Endothelial cell of hepatic sinusoid (primary cell): ENCODE data around the gene SUPV3L1.

Source experiments
- in situ Hi-C: cut with HindIII; loops from 2 replicates; pipeline ENCODE4 v1.10.0; 2017; ENCODE audit warnings: low sequenced_read_pairs

SUPV3L1 gene

DNA sequence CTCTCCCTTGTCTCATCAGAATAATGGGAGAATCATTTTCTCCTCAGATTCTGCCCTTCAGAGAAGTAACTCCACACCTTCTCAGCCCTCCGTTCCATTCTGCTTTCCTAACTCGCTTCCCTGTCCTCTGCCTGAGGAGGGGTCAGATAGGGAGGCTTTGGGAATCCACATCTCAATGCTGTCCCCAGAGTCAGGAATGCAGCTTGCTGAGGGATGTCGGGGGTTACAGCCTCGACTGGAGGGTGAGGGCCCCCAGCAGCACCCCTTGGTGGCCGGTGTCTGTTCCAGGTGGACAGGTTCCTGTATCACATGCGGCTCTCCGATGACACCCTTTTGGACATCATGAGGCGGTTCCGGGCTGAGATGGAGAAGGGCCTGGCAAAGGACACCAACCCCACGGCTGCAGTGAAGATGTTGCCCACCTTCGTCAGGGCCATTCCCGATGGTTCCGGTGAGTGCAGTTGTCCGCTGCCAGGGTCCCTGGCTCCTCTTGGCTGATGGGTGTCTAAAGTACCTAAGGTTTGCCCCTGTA, 47.0 kb downstream of the SUPV3L1 start:
- in situ Hi-C loops = loop anchor here (10.0 kb wide), 1 partner anchor 178 kb away; no protein-coding TSS in a partner anchor

DNA sequence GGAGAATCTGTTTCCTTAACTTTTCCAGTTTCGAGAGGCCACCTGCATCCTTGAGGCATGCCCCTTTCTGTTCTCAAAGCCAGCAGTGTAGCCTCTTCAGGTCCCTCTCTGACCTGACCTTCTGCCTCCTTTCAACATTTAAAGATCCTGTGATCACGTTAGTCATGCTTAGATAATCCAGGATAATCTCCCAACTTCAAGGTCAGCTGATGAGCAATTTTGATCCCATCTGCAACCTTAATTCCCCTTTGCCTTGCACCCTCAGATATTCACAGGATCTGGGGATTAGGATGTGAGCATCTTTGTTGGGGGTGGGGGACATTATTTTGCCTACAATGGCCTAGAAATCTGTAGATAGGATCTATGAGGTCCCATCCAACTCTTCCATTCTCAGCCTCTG, 48.1 kb downstream of the SUPV3L1 start:
- in situ Hi-C loops = loop anchor here (10.0 kb wide), 1 partner anchor 177 kb away; no protein-coding TSS in a partner anchor

DNA sequence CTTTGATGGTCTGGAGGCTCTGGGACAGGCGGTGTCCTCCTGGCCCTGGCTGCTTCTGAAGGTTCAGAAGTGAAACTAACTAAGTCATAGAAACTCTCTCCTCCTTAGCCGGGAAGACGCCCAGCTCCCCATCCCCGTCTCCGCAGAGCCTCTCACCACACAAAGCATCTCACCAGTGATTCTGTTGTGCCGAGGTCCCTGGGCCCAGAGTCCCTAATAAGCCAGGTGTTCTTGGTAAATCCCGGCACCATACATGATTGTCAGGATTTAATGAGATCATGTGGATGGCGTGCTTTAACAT, 49.5 kb downstream of the SUPV3L1 start:
- in situ Hi-C loops = loop anchor here (10.0 kb wide), 1 partner anchor 175 kb away; no protein-coding TSS in a partner anchor

DNA sequence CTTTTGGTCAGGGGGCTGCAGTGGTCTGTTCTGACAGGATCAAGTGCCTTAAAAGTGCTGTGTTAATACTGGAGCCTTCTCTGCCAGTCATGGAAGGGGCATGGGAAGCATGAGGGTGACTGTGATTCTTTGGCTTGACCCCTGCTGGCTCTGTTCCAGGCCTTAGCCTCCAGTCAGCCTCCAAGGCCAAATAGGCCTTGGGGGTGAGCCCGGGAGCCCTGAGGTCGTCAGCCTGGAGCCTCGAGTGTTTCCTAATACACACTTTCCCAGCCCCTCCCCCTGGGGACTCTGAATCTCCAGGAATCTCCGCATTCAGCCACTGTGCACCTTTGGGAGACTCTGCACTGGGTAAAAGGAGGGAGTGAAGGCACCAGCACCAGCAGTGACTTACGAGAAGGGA, 50.1 kb downstream of the SUPV3L1 start:
- in situ Hi-C loops = no loop called here

DNA sequence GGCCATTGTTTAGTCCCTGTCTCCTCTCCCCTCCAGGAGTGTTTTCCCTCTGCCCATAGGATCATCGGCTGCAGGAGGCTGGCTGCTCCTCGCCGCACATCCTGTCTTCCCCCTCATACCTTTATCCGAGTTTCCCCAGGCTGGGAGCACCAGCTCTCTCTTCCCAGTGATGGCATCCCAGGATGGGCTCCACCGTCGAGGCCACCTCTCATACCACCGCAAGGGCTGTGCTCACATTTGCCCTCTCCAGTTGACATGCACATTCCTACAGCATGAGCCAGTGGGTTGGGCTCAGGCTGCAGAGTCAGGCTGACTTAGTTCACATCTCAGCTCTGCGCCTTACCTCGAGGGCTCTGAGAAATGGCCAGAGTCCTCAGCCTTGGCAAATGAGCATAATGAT, 52.2 kb downstream of the SUPV3L1 start:
- in situ Hi-C loops = no loop called here

DNA sequence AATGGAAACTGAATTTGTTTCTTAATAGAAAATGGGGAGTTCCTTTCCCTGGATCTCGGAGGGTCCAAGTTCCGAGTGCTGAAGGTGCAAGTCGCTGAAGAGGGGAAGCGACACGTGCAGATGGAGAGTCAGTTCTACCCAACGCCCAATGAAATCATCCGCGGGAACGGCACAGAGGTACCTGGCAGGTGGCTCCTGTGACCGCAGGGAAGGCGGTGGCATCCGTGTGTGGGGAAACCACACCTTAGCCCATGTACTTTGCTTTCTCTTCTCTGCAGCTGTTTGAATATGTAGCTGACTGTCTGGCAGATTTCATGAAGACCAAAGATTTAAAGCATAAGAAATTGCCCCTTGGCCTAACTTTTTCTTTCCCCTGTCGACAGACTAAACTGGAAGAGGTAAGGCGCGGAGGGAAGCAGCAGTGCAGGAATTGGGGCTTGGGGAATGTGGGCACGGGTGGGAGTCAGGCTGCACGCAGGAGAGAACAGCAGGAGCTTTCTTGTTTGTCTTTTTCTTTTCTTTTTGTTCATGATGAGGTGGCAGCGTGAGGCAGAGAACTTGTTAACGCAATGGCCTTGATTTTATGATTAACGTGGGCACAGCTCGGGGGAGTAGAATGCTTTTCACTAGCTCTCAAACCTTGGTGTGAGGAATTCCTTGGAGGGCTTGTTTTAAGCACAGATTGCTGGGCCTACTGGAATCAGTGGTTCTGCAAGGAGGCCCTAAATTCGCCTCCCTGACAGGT, 52.9 kb downstream of the SUPV3L1 start:
- in situ Hi-C loops = no loop called here

DNA sequence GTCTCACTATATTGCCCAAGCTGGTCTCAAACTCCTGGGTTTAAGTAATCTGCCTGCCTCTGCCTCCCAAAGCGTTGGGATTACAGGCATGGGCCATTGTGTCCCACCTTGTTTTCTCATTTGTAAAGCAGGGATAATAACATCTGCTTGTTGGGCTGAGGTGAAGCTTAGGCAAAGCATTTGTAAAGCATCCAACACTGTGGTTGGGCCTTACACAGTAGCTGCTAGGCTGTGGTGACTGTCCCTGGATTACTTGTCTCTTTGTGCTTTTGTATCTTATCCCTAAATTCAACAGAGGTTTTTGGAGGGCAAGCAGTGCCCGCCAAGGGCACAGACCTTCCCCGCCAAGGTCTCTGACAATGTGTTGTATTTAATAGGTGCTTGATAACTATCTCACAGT, 54.4 kb downstream of the SUPV3L1 start:
- in situ Hi-C loops = no loop called here

DNA sequence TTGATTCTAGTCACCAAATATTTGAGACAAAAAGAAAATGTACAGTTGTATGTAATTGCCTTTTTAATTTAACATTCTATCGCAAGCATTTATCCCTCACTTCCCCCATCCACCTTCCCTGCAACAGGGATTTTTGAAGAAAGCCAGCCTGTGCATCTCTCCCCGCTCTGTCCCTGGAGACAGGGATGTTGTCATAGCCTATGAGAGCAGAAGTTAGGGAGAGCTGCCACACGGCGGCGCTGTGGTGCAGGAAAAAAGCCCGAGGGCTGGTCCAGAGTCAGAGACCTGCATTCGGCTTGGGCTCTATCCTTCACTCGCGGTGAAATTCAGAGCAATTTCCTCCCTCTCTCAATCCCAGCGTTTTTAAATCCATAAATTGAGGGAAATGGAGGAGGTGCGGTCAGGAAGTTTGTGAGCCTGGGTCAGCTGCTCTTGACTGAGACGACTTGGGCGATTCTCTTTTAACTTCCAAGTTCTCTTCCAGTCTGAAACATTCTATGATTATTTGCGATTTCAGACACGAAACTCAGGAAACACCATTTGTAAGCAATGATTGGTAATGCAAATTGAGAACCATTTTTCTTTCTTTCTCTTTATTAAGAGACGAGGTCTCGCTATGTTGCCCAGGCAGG, 57.6 kb downstream of the SUPV3L1 start:
- in situ Hi-C loops = no loop called here

DNA sequence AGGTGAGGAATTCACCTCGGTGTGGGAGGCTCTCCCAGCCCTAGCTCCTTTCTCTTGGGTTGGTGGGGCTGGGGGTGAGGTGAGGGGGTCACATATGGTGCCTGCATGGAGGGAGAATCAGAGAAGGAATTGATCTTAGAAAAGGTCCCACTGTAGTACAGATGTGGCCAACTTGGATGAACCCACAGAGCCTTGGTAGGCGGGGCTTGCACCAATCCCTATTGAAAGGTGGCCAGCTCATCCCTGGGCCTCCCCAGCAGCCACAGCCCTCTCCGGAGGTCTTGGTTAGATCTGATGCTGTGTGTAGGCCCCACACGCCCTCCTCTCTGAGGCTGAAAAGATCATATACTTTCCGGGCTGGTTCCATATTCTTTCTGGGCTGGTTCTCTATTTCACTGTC, 59.1 kb downstream of the SUPV3L1 start:
- in situ Hi-C loops = no loop called here

DNA sequence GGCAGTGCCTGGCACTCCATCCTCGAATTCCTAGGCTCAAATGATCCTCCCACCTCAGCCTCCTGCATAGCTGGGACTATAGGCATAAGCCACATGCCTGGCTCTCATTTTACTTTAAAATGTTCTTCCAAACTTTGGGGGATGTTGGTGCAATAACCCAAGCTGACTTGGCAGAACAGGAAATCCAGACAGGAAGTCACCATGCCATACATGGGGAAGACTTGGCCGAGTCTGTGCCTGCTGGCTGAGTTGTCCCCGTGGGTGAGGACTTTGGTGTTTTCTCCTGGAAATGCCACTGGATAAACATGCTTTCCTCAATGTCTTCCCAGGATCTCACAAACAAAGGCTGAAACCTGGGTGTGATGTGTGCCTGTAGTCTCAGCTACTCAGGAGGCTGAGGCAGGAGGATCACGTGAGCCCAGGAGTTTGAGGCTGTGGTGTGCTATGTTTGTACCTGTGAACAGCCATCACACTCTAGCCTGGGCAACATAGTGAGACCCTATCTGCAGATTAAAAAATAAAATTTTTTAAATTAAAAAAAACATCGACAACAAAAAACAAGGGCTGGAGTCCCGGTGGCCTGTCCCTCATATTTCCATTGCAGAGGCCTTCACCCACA, 59.9 kb downstream of the SUPV3L1 start:
- in situ Hi-C loops = no loop called here

DNA sequence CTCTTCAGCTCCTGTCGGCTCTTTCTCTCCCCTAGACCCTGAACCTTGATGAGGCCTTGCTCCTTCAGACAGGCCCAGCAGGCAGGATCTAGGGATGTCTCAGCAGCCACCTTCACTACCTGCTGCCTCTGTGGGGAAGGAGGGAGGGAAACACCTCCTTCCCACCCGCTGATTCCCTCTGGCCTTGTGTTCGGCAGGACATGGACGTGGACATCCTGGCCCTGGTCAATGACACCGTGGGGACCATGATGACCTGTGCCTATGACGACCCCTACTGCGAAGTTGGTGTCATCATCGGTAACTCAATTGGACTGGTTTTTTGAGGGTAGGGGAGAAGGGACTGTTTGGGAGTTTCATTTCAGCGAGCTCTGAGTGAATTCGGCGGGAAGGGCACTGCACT, 60.4 kb downstream of the SUPV3L1 start:
- in situ Hi-C loops = no loop called here

DNA sequence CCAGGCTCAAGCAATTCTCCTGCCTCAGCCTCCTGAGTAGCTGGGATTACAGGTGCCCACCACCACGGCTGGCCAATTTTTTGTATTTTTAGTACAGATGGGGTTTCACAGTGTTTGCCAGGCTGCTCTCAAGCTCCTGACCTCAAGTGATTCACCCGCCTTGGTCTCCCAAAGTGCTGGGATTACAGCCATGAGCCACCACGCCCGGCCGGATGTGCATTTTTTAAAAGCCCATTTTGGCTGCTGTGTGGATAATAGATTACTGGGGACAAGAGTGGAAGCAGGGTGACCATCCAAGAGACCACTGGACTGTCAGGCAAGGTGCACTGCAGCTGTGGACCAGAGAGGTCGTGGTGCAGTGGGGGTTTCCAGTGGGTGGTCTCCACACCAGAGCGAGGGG, 61.5 kb downstream of the SUPV3L1 start:
- in situ Hi-C loops = no loop called here

DNA sequence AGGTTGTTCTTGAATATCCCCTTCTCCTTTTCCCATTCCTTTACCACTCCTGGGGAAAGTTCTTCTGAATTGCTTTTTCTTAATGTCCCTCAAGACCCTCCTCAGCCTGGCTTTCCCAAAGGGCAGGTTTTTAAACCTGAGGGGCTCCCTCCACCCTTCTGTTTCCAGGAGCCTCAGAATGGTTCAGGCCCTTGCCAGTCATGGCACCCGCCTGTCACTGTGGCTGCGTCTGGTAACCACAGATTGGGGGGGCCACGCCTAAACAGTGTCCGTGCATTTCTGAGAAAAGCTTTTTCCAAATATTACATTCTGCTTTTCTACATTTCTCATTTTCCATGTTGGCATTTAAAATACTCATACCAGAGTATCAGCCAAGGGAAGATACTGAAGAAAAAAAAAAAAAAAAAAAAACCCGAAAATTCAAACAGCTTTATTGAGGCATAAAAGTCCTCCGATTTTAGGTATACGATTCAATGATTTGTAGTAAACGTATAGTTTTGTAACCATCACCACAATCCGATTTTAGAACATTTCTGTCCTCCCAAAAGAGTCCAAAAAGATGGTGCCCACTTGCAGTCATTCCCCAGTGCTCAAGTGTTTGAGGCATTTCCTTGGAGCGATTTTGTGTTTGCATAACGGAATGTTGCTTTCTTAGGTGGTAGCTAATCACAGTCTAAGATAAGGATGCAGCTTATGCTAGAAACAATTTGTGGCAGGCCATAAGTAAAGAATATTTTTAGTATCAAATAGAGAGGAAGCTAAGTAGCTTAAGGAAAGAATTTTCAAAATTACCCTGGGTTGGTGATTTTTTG, 62.2 kb downstream of the SUPV3L1 start:
- in situ Hi-C loops = no loop called here

DNA sequence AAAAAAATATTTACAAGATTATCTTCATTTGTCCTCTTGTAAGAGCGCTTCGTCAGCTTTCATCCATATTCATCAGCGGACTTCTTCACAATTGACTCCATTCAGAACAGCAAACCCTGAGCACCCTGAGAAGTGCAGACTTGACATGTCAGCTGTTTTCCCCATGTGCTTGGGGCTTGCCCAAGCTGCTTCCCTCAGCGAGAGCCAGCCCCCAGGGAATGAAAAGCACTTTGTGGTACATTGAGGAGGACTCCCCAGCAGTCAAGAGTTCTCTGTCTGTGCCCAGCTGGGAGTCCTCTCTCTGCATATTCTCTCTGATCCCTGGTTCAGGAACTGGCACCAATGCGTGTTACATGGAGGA, 62.8 kb downstream of the SUPV3L1 start:
- in situ Hi-C loops = no loop called here

DNA sequence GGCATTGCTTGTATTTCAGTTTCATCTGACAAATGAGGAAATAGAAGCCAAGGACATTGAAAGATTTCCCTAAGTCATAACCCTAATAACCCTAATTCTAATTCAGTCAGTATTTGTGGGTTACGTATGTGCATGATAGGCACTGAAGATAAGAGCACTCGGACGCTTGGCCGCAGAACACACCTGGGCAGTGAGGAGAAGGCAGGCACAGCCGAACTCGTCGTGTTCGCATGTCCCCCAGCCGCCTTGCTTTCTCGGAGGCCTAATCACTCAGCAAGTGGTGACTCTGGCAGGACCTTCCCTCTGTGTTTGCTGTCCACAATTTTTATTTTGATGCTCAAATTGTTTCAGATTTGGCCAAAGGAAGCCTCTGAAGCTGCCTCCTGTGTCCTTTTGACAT, 63.8 kb downstream of the SUPV3L1 start:
- in situ Hi-C loops = no loop called here

DNA sequence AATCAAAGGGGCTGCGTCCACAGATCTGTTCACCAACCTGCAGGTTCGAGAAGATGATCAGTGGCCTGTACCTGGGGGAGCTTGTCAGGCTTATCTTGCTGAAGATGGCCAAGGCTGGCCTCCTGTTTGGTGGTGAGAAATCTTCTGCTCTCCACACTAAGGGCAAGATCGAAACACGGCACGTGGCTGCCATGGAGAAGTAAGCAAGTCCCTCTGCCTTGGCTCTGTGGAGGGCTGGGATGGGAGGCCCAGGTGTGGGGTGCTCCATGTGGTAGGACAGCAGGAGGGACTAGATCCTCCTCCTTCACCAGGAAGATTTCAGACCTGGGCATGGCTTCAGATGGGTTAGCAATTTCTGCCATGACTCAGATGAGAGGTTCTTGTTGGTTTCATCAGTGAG, 66.0 kb downstream of the SUPV3L1 start:
- in situ Hi-C loops = loop anchor here (5.0 kb wide), 1 partner anchor 91 kb away; no protein-coding TSS in a partner anchor

DNA sequence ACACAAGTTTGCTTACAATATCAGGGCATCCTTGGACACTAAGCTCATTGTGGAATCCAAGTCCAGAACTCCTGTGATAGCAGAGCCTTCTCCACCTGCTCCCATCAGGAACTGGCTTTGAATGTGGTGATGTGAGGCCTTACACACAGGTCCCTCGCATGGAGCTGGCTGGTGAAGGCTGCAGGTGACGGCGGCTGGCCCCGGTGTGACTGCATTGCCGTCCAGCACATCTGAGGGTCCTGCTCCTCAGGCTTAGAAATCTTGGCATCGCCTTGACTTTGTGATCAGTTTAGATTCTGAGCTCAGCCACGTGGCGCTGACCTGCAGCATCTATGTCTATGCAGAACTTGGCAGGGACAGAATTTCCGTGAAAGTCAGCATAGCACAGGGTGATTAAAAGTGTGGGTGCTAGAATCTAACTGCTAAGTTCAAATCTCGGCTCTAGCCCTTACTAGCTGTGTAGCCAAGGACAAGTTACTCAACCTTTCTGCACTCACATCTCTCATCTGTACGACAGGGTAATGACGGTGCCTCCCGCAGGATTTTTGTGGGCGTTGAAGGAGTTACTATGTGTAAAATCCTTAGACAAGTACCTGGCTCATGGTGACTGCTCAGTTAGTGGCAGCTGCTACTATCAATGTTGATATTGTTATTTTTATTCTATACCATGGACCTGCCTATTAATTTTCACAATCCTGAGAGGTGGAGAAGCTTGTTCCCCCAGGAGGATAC, 66.7 kb downstream of the SUPV3L1 start:
- in situ Hi-C loops = loop anchor here (5.0 kb wide), 1 partner anchor 91 kb away; no protein-coding TSS in a partner anchor

DNA sequence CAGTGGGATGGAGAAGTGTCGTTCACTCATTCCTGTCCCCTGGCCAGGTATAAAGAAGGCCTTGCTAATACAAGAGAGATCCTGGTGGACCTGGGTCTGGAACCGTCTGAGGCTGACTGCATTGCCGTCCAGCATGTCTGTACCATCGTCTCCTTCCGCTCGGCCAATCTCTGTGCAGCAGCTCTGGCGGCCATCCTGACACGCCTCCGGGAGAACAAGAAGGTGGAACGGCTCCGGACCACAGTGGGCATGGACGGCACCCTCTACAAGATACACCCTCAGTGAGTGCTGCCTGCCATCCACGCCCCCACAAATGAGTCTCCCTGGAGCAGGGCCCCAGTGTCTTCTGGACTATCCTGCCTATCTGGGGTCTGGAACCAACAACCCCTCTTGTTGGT, 67.3 kb downstream of the SUPV3L1 start:
- in situ Hi-C loops = loop anchor here (5.0 kb wide), 1 partner anchor 90 kb away; no protein-coding TSS in a partner anchor

DNA sequence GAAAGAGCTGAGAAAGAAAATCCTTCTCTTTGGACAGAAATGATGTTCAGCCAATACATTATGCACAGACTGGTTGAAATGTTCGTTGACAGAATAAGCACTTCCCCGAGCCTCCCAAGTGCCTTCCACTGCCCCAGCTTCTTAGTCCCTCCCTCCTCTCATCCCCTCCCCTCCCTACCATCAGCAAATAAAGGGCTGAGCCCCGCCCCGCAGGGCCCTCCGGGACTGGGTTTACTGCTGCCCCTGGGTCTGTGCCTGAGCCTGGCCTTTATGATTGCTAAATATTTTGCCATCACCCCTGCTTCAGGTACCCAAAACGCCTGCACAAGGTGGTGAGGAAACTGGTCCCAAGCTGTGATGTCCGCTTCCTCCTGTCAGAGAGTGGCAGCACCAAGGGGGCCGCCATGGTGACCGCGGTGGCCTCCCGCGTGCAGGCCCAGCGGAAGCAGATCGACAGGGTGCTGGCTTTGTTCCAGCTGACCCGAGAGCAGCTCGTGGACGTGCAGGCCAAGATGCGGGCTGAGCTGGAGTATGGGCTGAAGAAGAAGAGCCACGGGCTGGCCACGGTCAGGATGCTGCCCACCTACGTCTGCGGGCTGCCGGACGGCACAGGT, 68.2 kb downstream of the SUPV3L1 start:
- in situ Hi-C loops = loop anchor here (5.0 kb wide), 1 partner anchor 89 kb away; no protein-coding TSS in a partner anchor

DNA sequence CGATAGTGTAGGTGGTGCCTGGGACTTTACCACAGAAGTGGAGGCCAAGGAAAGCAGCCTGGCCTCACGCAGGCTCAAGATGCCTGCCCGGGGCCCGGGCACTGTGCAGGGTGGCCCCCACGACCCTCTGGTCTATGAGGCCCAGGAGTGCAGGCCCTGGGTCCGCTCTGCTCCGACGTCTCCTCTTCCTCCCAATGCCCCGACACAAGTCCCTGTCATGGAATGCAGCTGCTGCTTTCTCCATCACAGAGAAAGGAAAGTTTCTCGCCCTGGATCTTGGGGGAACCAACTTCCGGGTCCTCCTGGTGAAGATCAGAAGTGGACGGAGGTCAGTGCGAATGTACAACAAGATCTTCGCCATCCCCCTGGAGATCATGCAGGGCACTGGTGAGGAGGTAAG, 70.0 kb downstream of the SUPV3L1 start:
- in situ Hi-C loops = no loop called here
